ENCODE measurements around the gene GLTPD2. TPM values are rescaled to one million over a fixed set of nuclear protein-coding genes. Genes with fewer than 3 reads are reported as not detected.

Gene GLTPD2
- total and polyA plus RNA-seq, 2 donors (not counting 3 experiments of a cell fraction or from before 2014, with no cell fraction given): not detected

DNA sequence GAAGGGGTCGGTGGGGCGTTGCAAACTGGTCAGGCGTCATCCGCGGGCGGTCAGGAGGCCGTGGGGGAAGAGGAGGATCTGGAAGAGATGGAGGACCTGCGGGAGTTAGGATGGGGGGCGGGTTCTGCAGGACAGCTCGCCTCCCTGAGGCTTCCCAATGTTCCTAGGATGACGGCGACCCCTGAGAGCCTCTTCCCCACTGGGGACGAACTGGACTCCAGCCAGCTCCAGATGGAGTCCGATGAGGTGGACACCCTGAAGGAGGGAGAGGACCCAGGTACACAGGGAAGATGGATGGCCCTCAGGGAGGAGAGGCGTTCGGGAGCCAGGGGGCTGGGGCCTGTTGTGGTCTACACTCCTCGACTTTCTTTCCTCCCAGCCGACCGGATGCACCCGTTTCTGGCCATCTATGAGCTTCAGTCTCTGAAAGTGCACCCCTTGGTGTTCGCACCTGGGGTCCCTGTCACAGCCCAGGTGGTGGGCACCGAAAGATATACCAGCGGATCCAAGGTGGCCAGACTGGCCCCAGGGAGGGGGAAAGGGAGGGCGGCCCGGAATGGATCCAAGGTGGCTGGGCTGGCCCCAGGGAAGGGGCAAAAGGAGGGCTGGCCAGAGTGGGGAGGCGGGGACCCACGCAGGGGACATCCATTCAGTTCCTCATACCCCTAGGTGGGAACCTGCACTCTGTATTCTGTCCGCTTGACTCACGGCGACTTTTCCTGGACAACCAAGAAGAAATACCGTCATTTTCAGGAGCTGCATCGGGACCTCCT is 19.0 kb downstream of the GLTPD2 start:
- Histone ChIP-seq H3K79me2 (ENCODE audit: control insufficient read depth, insufficient read depth, low read length) (no peaks in the 10 kb centered on the region), H3K4me2 (ENCODE audit: insufficient read depth, low read length) (peak overlapping the region; percentile 50), H3K27me3 (ENCODE audit: control insufficient read depth in 2 of 2, insufficient read depth in 2 of 2, low read length in 2 of 2) (no peaks in the 10 kb centered on the region), H3K4me3 (replicated peaks in 1 of 3; ENCODE audit: insufficient read depth in 1 of 3, low read depth in 1 of 3, low read length in 3 of 3) (peak overlapping the region; percentile 5 to 96 (median 91)), H2AFZ (ENCODE audit: low read depth, low read length) (peak overlapping the region; percentile 10), H3K4me1 (ENCODE audit: control insufficient read depth, extremely low read depth, insufficient read depth, low read length) (peaks cover 11% of the 10 kb centered on the region), H3K9me1 (replicated peaks; ENCODE audit: control insufficient read depth, extremely low read depth, insufficient read depth, low read length) (no peaks in the 10 kb centered on the region), H3K9me3 (replicated peaks; ENCODE audit: control insufficient read depth, insufficient read depth, low read length) (no peaks in the 10 kb centered on the region), H4K20me1 (replicated peaks; ENCODE audit: control insufficient read depth, extremely low read depth, insufficient read depth, low read length) (no peaks in the 10 kb centered on the region), H3K36me3 (ENCODE audit: control insufficient read depth in 2 of 2, extremely low read depth in 1 of 2, insufficient read depth in 2 of 2, low read length in 2 of 2) (peaks cover 2 to 9% of the 10 kb centered on the region in 2 experiments), H3K9ac (replicated peaks; ENCODE audit: extremely low read depth, insufficient read depth, low read length) (no peak overlapping the region), H3K27ac (ENCODE audit: insufficient read depth, low read depth, low read length) (no peak overlapping the region)
- no peak for DNase-seq (ENCODE audit: low read depth, low spot score)
- CTCF ChIA-PET: interaction anchor here (1.0 to 3.2 kb wide), 7 partner anchors 18 to 98 kb away, joined by 3 to 14 read pairs (median 5); partner anchors contain the start of genes ARRB2 and VMO1
- no peak for FAIRE-seq
- intact Hi-C loops (cut with micrococcal nuclease) (loop anchor here (1.0 kb wide), 1 partner anchor 11 kb away; the partner anchor contains the start of gene PSMB6), dilution Hi-C loops (cut with MboI; ENCODE audit: extremely low pct_ligation_motif_present, low sequenced_read_pairs) (no loop called here)
- TF ChIP-seq POLR2AphosphoS5 (IDR thresholded peaks at IDR 0.05; ENCODE audit: insufficient read depth, low read depth, low read length) (no peak), CTCF (IDR thresholded peaks at IDR 0.05; ENCODE audit: extremely low read depth in 1 of 2, insufficient read depth in 1 of 2, low read depth in 1 of 2, low read length in 2 of 2) (no peak), FOS (IDR thresholded peaks at IDR 0.05; ENCODE audit: borderline replicate concordance, insufficient read depth, low read length) (no peak), POLR2A (IDR thresholded peaks at IDR 0.05; ENCODE audit: low read depth, low read length) (no peak), JUN (IDR thresholded peaks at IDR 0.05; ENCODE audit: borderline replicate concordance, insufficient read depth, insufficient read length, low read depth) (no peak), GATA2 (IDR thresholded peaks at IDR 0.05; ENCODE audit: insufficient read depth, insufficient read length, low read depth, low read length) (no peak), MYC (IDR thresholded peaks at IDR 0.05; ENCODE audit: low read depth, low read length) (no peak), EZH2 (IDR thresholded peaks at IDR 0.05; ENCODE audit: borderline replicate concordance, low read depth, low read length, severe bottlenecking) (no peak)
- TF ChIP-seq, protein P1, sequence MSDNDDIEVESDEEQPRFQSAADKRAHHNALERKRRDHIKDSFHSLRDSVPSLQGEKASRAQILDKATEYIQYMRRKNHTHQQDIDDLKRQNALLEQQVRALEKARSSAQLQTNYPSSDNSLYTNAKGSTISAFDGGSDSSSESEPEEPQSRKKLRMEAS (IDR thresholded peaks at IDR 0.05; ENCODE audit: insufficient read depth, insufficient read length): no peak
- no TSS peak for BruUV-seq (replicated peaks)
- POLR2A ChIA-PET: interaction anchor here (0.5 to 1.0 kb wide), 2 partner anchors 12 to 68 kb away, joined by 3 to 5 read pairs; partner anchors contain the start of gene PSMB6

All from endothelial cell of umbilical vein (primary cell).